ENCODE measurements around the gene PLCB1. TPM values are rescaled to one million over a fixed set of nuclear protein-coding genes. Genes with fewer than 3 reads are reported as not detected.

The PLCB1 gene
- total and polyA plus RNA-seq, 10 of the 15 experiments (the other 5 are each of a cell fraction or from before 2014, with no cell fraction given), result 0.05 to 5.3 (median 0.17) TPM; not detected in 1

- Histone ChIP-seq H3K27ac (ENCODE audit: control insufficient read depth, insufficient read depth) (no peak overlapping the region), H3K9ac (ENCODE audit: control insufficient read depth, insufficient read depth, low read length) (no peak overlapping the region), H3K4me1 (ENCODE audit: control insufficient read depth, insufficient read depth, low read length) (no peaks in the 10 kb centered on the region), H3K36me3 (ENCODE audit: control insufficient read depth in 2 of 2, insufficient read depth in 2 of 2, low read length in 1 of 2) (no peaks in the 10 kb centered on the region), H2AFZ (ENCODE audit: control insufficient read depth, low read depth, low read length) (no peak overlapping the region), H3K4me3 (no peak overlapping the region), H3K9me3 (replicated peaks; ENCODE audit: control insufficient read depth, insufficient read depth, low read length) (no peaks in the 10 kb centered on the region; the same call in 2 of the 3 replicates), H3K27me3 (replicated peaks in 1 of 2; ENCODE audit: control insufficient read depth in 2 of 2, insufficient read depth in 2 of 2, low read length in 1 of 2) (no peaks in the 10 kb centered on the region), H4K20me1 (ENCODE audit: control insufficient read depth, insufficient read depth) (no peaks in the 10 kb centered on the region), H3K79me2 (ENCODE audit: control insufficient read depth, insufficient read depth, low read length) (no peaks in the 10 kb centered on the region), H3K4me2 (ENCODE audit: control insufficient read depth, insufficient read depth) (no peak overlapping the region)
- ChIA-PET RAD21 (ENCODE audit: unreplicated experiment) (no interaction called here), CTCF (no interaction called here), SMC1A (ENCODE audit: uncharacterized antibody, unreplicated experiment) (no interaction called here), POLR2A (no interaction called here)
- BruUV-seq (replicated peaks), result no TSS peak
- intact Hi-C loops (cut with micrococcal nuclease; ENCODE audit: unreplicated experiment) (no loop called here), in situ Hi-C loops (cut with MboI) (no loop called here)
- DNase-seq (ENCODE audit: low read depth, low spot score) (no peak), FAIRE-seq (no peak), ATAC-seq (no peak)
- 3% methylated on average over 8 of the region's 8 CpGs for WGBS (ENCODE audit: insufficient coverage, insufficient replicate concordance, low lambda C conversion rate, missing lambda C conversion rate)
- TF ChIP-seq ZNF217 (IDR thresholded peaks at IDR 0.05) (no peak), BCL11A (IDR thresholded peaks at IDR 0.05; ENCODE audit: low read depth, low read length) (no peak), IRF3 (IDR thresholded peaks at IDR 0.05) (no peak), SIX5 (IDR thresholded peaks at IDR 0.05; ENCODE audit: low read depth, low read length, severe bottlenecking) (no peak), TCF7 (IDR thresholded peaks at IDR 0.05; ENCODE audit: borderline replicate concordance) (no peak), HDAC2 (IDR thresholded peaks at IDR 0.05) (no peak), RCOR1 (conservative IDR thresholded peaks at IDR 0.05; ENCODE audit: low read depth, low read length) (no peak), JUND (IDR thresholded peaks at IDR 0.05; ENCODE audit: low read depth, low read length) (no peak), TAF1 (IDR thresholded peaks at IDR 0.05; ENCODE audit: borderline replicate concordance, low read depth, low read length) (no peak), PBX3 (IDR thresholded peaks at IDR 0.05; ENCODE audit: insufficient replicate concordance, low read depth, low read length) (no peak), NBN (IDR thresholded peaks at IDR 0.05) (no peak), CUX1 (IDR thresholded peaks at IDR 0.05; ENCODE audit: insufficient replicate concordance, low read depth, low read length) (no peak)
Measured at GRCh38 chr20:8901237-8902025, 769.4 kb downstream of the PLCB1 start.
